Muscle layer of duodenum (tissue), 2 donors: ENCODE data around the gene CAD.
"Not testable (repeated sequence)": the region's sequence is repeated elsewhere in the genome, so short reads cannot be mapped to it uniquely, and the experiment has no call there.

Experiments used
- H3K27ac ChIP-seq: one replicate; pipeline ENCODE4 v1.7.0; 2013; ENCODE audit warnings: mild to moderate bottlenecking, low read length
- H3K27me3 ChIP-seq: one replicate; pipeline ENCODE4 v1.7.0; 2013; ENCODE audit warnings: low read depth, mild to moderate bottlenecking, control low read depth, low read length
- H3K36me3 ChIP-seq, 2 donors: one replicate each; pipeline ENCODE4 v1.7.0; 2013; ENCODE audit warnings: low read length in 2 of 2, control low read depth in 1 of 2, mild to moderate bottlenecking in 1 of 2; ENCODE audit not compliant: insufficient read depth in 2 of 2, control insufficient read depth in 1 of 2
- H3K4me1 ChIP-seq, 2 donors: one replicate each; pipeline ENCODE4 v1.7.0; 2013; ENCODE audit warnings: low read length in 2 of 2, mild to moderate bottlenecking in 2 of 2, control low read depth in 1 of 2, moderate library complexity in 1 of 2; ENCODE audit not compliant: insufficient read depth in 2 of 2, control insufficient read depth in 1 of 2
- H3K4me3 ChIP-seq, 2 donors: one replicate each; pipeline ENCODE4 v1.7.0; 2013; ENCODE audit warnings: low read length in 2 of 2, low read depth in 1 of 2, mild to moderate bottlenecking in 1 of 2
- H3K9me3 ChIP-seq, 2 donors: one replicate each; pipeline ENCODE4 v1.7.0; 2013; ENCODE audit warnings: low read length in 2 of 2, control low read depth in 1 of 2, mild to moderate bottlenecking in 1 of 2; ENCODE audit not compliant: control insufficient read depth in 1 of 2
- donor health status: healthy.

Gene CAD

GRCh38 chr2:27262379-27263286 is 45.5 kb downstream of the CAD start, which contains the start of gene SLC30A3:
SLC30A3 (minus strand) TSS chr2:27263047; CDS start chr2:27262906, 141 bp downstream.
- peak within 1 kb of the TSS; percentile 39 to 71 for H3K4me3 ChIP-seq
- no peaks in the 10 kb centered on the region for H3K36me3 ChIP-seq
- H3K27me3 ChIP-seq, result peaks cover 58% of the 10 kb centered on the region
- H3K27ac ChIP-seq, result no peak within 1 kb of the TSS
- peaks cover 4 to 35% of the 10 kb centered on the region in 2 donors for H3K4me1 ChIP-seq
- H3K9me3 ChIP-seq, result no peaks in the 10 kb centered on the region

- Histone ChIP-seq H3K4me3 (peak overlapping the region; percentile 39 to 71), H3K27me3 (peaks cover 56% of the 10 kb centered on the region), H3K9me3 (no peaks in the 10 kb centered on the region), H3K27ac (no peak overlapping the region), H3K4me1 (peaks cover 4 to 35% of the 10 kb centered on the region in 2 donors), H3K36me3 (no peaks in the 10 kb centered on the region)
Measured at GRCh38 chr2:27263287-27264252, 46.4 kb downstream of the CAD start.

- H3K27me3 ChIP-seq, result peaks cover 56% of the 10 kb centered on the region
- no peak overlapping the region for H3K27ac ChIP-seq
- peak overlapping the region; percentile 30 to 71 for H3K4me3 ChIP-seq
Measured at GRCh38 chr2:27264253-27264752, 47.1 kb downstream of the CAD start.

GRCh38 chr2:27264753-27265535 is 47.8 kb downstream of the CAD start:
- Histone ChIP-seq H3K27ac (no peak overlapping the region), H3K27me3 (peaks cover 50% of the 10 kb centered on the region)

More at GRCh38 chr2:27264253-27264752, 47.1 kb downstream of the CAD start:
- Histone ChIP-seq H3K9me3 (no peaks in the 10 kb centered on the region), H3K4me1 (peaks cover 4 to 35% of the 10 kb centered on the region in 2 donors), H3K36me3 (no peaks in the 10 kb centered on the region)

GRCh38 chr2:27265536-27265870 is 48.3 kb downstream of the CAD start:
- Histone ChIP-seq H3K27ac (no peak overlapping the region), H3K36me3 (no peaks in the 10 kb centered on the region), H3K4me1 (peaks cover 4 to 35% of the 10 kb centered on the region in 2 donors), H3K27me3 (peaks cover 45% of the 10 kb centered on the region), H3K9me3 (no peaks in the 10 kb centered on the region), H3K4me3 (no peak overlapping the region)

More at GRCh38 chr2:27264753-27265535, 47.8 kb downstream of the CAD start:
- Histone ChIP-seq H3K36me3 (no peaks in the 10 kb centered on the region), H3K4me3 (peak overlapping the region; percentile 30 to 71), H3K9me3 (no peaks in the 10 kb centered on the region), H3K4me1 (peaks cover 4 to 35% of the 10 kb centered on the region in 2 donors)

- peaks cover 27% of the 10 kb centered on the region for H3K27me3 ChIP-seq
- H3K27ac ChIP-seq, H3K4me3 ChIP-seq, H3K36me3 ChIP-seq, H3K9me3 ChIP-seq: not testable (repeated sequence)
- H3K4me1 ChIP-seq, result peaks cover 4 to 20% of the 10 kb centered on the region in 2 donors
Measured at GRCh38 chr2:27268296-27268695, 51.1 kb downstream of the CAD start.

GRCh38 chr2:27270131-27270530 is 53.0 kb downstream of the CAD start:
- no peaks in the 10 kb centered on the region for H3K36me3 ChIP-seq
- H3K27ac ChIP-seq, result no peak overlapping the region
- H3K4me3 ChIP-seq, result no peak overlapping the region
- H3K9me3 ChIP-seq, result no peaks in the 10 kb centered on the region
- H3K4me1 ChIP-seq, result peaks cover 0 to 2% of the 10 kb centered on the region in 2 donors
- peaks cover 8% of the 10 kb centered on the region for H3K27me3 ChIP-seq

GRCh38 chr2:27270670-27271069 is 53.5 kb downstream of the CAD start:
- Histone ChIP-seq H3K9me3 (no peaks in the 10 kb centered on the region), H3K4me3 (no peak overlapping the region), H3K36me3 (no peaks in the 10 kb centered on the region), H3K27me3 (peaks cover 3% of the 10 kb centered on the region), H3K27ac (no peak overlapping the region), H3K4me1 (no peaks in the 10 kb centered on the region)

GRCh38 chr2:27271631-27272340 is 54.6 kb downstream of the CAD start:
- H3K4me1 ChIP-seq, result no peaks in the 10 kb centered on the region
- no peaks in the 10 kb centered on the region for H3K36me3 ChIP-seq
- no peak overlapping the region for H3K27ac ChIP-seq
- H3K4me3 ChIP-seq, result no peak overlapping the region
- H3K9me3 ChIP-seq, result no peaks in the 10 kb centered on the region
- H3K27me3 ChIP-seq, result no peaks in the 10 kb centered on the region
